ENCODE results near the gene NPNT. TPM values are rescaled to one million over a fixed set of nuclear protein-coding genes. Genes with fewer than 3 reads are reported as not detected.
"Not testable (repeated sequence)": the region's sequence is repeated elsewhere in the genome, so short reads cannot be mapped to it uniquely, and the experiment has no call there.

The NPNT gene
- polyA plus RNA-seq (2012; rRNA removed), result not detected in 2 replicates
- polyA plus RNA-seq (2012; cell fraction: cytosol; rRNA removed), result under 0.01 TPM in 1 of 2 replicates, not detected in the other
- polyA plus RNA-seq (2012; cell fraction: nucleus; rRNA removed), result 0.05 TPM in 1 of 2 replicates, not detected in the other

GRCh38 chr4:105894660-105895582 is at the start of gene NPNT:
Gene NPNT (plus strand): TSS chr4:105895471. CDS start chr4:105895653, 182 bp downstream.
- Histone ChIP-seq H3K4me1 (ENCODE audit: control insufficient read depth in 1 of 2, insufficient read depth in 2 of 2, low read depth in 1 of 2, low read length in 1 of 2) (peaks cover 0 to 17% of the 10 kb centered on the region in 2 experiments; a peak in 1 of 4 replicates), H3K27ac (ENCODE audit: low read depth in 2 of 2, low read length in 1 of 2) (no peak within 1 kb of the TSS), H3K9me2 (no peaks in the 10 kb centered on the region), H4K20me1 (ENCODE audit: insufficient read depth) (no peaks in the 10 kb centered on the region), H3K4me3 (ENCODE audit: low read depth in 2 of 2, low read length in 1 of 2) (peak within 1 kb of the TSS; percentile 32 to 39; a peak in 3 of 4 replicates), H3K27me3 (ENCODE audit: insufficient read depth) (peaks cover 65% of the 10 kb centered on the region), H2AFZ (ENCODE audit: low read depth) (peak within 1 kb of the TSS; percentile 26; the same call in 1 of the 2 replicates), H3K9ac (no peak within 1 kb of the TSS), H3K79me2 (ENCODE audit: insufficient read depth) (no peaks in the 10 kb centered on the region), H3K36me3 (replicated peaks in 1 of 2; ENCODE audit: control insufficient read depth in 1 of 2, insufficient read depth in 2 of 2, low read length in 1 of 2) (no peaks in the 10 kb centered on the region), H3F3A (replicated peaks; ENCODE audit: insufficient read depth) (no peaks in the 10 kb centered on the region), H3K4me2 (peak within 1 kb of the TSS; percentile 72), H3K9me3 (no peaks in the 10 kb centered on the region)
- ChIA-PET CTCF (no interaction called here), POLR2A (no interaction called here)
- TF ChIP-seq JUND (IDR thresholded peaks at IDR 0.05) (no peak), EZH2phosphoT487 (IDR thresholded peaks at IDR 0.05; ENCODE audit: borderline replicate concordance, low read depth) (0 out of 2 replicates have a peak, but pooled peaks have one; percentile 12)
- 19% methylated on average over 15 of the region's 56 CpGs for WGBS (ENCODE audit: low lambda C conversion rate)
- DNase-seq, result peak; percentile 60

- TF ChIP-seq NRF1 (IDR thresholded peaks at IDR 0.05; ENCODE audit: low read depth, low read length) (no peak), FOXM1 (IDR thresholded peaks at IDR 0.05; ENCODE audit: low read depth) (no peak), EZH2phosphoT487 (IDR thresholded peaks at IDR 0.05; ENCODE audit: borderline replicate concordance, low read depth) (no peak), EP300 (IDR thresholded peaks at IDR 0.05; ENCODE audit: borderline replicate concordance in 1 of 2, low read depth in 1 of 2, low read length in 1 of 2) (no peak), YY1 (IDR thresholded peaks at IDR 0.05; ENCODE audit: low read depth) (no peak), GABPA (IDR thresholded peaks at IDR 0.05; ENCODE audit: low read depth) (no peak), MAX (IDR thresholded peaks at IDR 0.05; ENCODE audit: low read depth) (no peak), REST (IDR thresholded peaks at IDR 0.05; ENCODE audit: low read depth, low read length) (no peak), PBX3 (IDR thresholded peaks at IDR 0.05) (no peak), TAF1 (IDR thresholded peaks at IDR 0.05; ENCODE audit: borderline replicate concordance, low read depth, low read length) (no peak), SIN3A (IDR thresholded peaks at IDR 0.05; ENCODE audit: borderline replicate concordance, low read depth, low read length) (no peak), IRF3 (IDR thresholded peaks at IDR 0.05; ENCODE audit: low read depth, low read length) (no peak), GATA2 (CRISPR knock-in tag; IDR thresholded peaks at IDR 0.05) (no peak)
- no peak overlapping the region for H3K4me2 ChIP-seq
- DNase-seq, result no peak
- WGBS (ENCODE audit: low lambda C conversion rate), result 93% methylated on average over 3 of the region's 3 CpGs
- H3K79me2 ChIP-seq (ENCODE audit: insufficient read depth), result no peaks in the 10 kb centered on the region
- H3K27me3 ChIP-seq (ENCODE audit: insufficient read depth), result no peaks in the 10 kb centered on the region
- no peak overlapping the region for H3K9ac ChIP-seq
- no peak overlapping the region for H3K4me3 ChIP-seq (ENCODE audit: low read depth in 2 of 2, low read length in 1 of 2)
- H3K4me1 ChIP-seq (ENCODE audit: control insufficient read depth in 1 of 2, insufficient read depth in 2 of 2, low read depth in 1 of 2, low read length in 1 of 2), result no peaks in the 10 kb centered on the region
- ChIA-PET CTCF (no interaction called here), POLR2A (no interaction called here)
- no peak overlapping the region for H3K27ac ChIP-seq (ENCODE audit: low read depth in 2 of 2, low read length in 1 of 2)
- H4K20me1 ChIP-seq (ENCODE audit: insufficient read depth), result no peaks in the 10 kb centered on the region
- no peak overlapping the region for H2AFZ ChIP-seq (ENCODE audit: low read depth)
- H3K9me3 ChIP-seq, result no peaks in the 10 kb centered on the region
- H3F3A ChIP-seq (replicated peaks; ENCODE audit: insufficient read depth), result no peaks in the 10 kb centered on the region
- no peaks in the 10 kb centered on the region for H3K9me2 ChIP-seq
- H3K36me3 ChIP-seq (replicated peaks in 1 of 2; ENCODE audit: control insufficient read depth in 1 of 2, insufficient read depth in 2 of 2, low read length in 1 of 2), result peaks cover 0 to 3% of the 10 kb centered on the region in 2 experiments
These were observed 49.7 kb upstream of the NPNT start for GRCh38 chr4:105845559-105845958.

- H3K27me3 ChIP-seq (ENCODE audit: insufficient read depth); H3F3A ChIP-seq (replicated peaks; ENCODE audit: insufficient read depth); H2AFZ ChIP-seq (ENCODE audit: low read depth); H3K36me3 ChIP-seq (replicated peaks in 1 of 2; ENCODE audit: control insufficient read depth in 1 of 2, insufficient read depth in 2 of 2, low read length in 1 of 2); DNase-seq; H3K9ac ChIP-seq; CTCF ChIA-PET; H3K27ac ChIP-seq (ENCODE audit: low read depth in 2 of 2, low read length in 1 of 2); H3K79me2 ChIP-seq (ENCODE audit: insufficient read depth); H3K4me1 ChIP-seq (ENCODE audit: control insufficient read depth in 1 of 2, insufficient read depth in 2 of 2, low read depth in 1 of 2, low read length in 1 of 2); POLR2A ChIA-PET; H3K4me2 ChIP-seq; H4K20me1 ChIP-seq (ENCODE audit: insufficient read depth); H3K9me2 ChIP-seq; H3K9me3 ChIP-seq; H3K4me3 ChIP-seq (ENCODE audit: low read depth in 2 of 2, low read length in 1 of 2): not testable (repeated sequence)
- WGBS (ENCODE audit: low lambda C conversion rate), result 92% methylated on average over 6 of the region's 6 CpGs
These were observed 46.9 kb upstream of the NPNT start for GRCh38 chr4:105848359-105848758.

All from SK-N-SH (cell line).